Measurements from ENCODE around the gene STK36. TPM values are rescaled to one million over a fixed set of nuclear protein-coding genes. Genes with fewer than 3 reads are reported as not detected.
A peak's percentile ranks its signal among the peaks of the same experiment; 100 is the strongest.

The STK36 gene
- total RNA-seq, 2 experiments from 2014 or later = 14.6 to 17.3 TPM

- POLR2A ChIA-PET = no interaction called here
- Mint-ChIP-seq H3K9me3 (peaks cover 9% of the 10 kb centered on the region), H3K4me3 (no peak overlapping the region), H3K4me1 (peaks cover 14% of the 10 kb centered on the region), H3K36me3 (ENCODE audit: low read depth) (peaks cover 20% of the 10 kb centered on the region), H3K27ac (no peak overlapping the region), H3K27me3 (no peaks in the 10 kb centered on the region)
- DNase-seq = no peak
- CTCF ChIA-PET = interaction anchor here (1.1 to 4.1 kb wide), 7 partner anchors 11 to 175 kb away, joined by 3 to 20 read pairs (median 3); partner anchors contain the start of genes BCS1L and TTLL4
Measured at GRCh38 chr2:218722876-218723785, 51.2 kb downstream of the STK36 start.

- H3K27ac Mint-ChIP-seq = no peak overlapping the region
- POLR2A ChIA-PET = no interaction called here
- no peaks in the 10 kb centered on the region for H3K27me3 Mint-ChIP-seq
- peaks cover 9% of the 10 kb centered on the region for H3K9me3 Mint-ChIP-seq
- H3K36me3 Mint-ChIP-seq (ENCODE audit: low read depth) = peaks cover 14% of the 10 kb centered on the region
- no peak overlapping the region for H3K4me3 Mint-ChIP-seq
- peaks cover 12% of the 10 kb centered on the region for H3K4me1 Mint-ChIP-seq
- CTCF ChIA-PET = interaction anchor here (0.6 to 4.3 kb wide), 3 partner anchors 15 to 122 kb away, joined by 3 to 26 read pairs (median 17); partner anchors contain the start of gene TTLL4
- DNase-seq = no peak
Measured at GRCh38 chr2:218726004-218726574, 54.2 kb downstream of the STK36 start.

- POLR2A ChIA-PET = no interaction called here
- no peaks in the 10 kb centered on the region for H3K27me3 Mint-ChIP-seq
Measured at GRCh38 chr2:218727502-218728165, 55.7 kb downstream of the STK36 start.

GRCh38 chr2:218729640-218730039, 57.8 kb downstream of the STK36 start:
- H3K4me1 Mint-ChIP-seq = peaks cover 22% of the 10 kb centered on the region
- H3K27ac Mint-ChIP-seq = no peak overlapping the region
- no peaks in the 10 kb centered on the region for H3K27me3 Mint-ChIP-seq
- H3K4me3 Mint-ChIP-seq = no peak overlapping the region
- no peak for DNase-seq
- H3K9me3 Mint-ChIP-seq = peaks cover 9% of the 10 kb centered on the region
- H3K36me3 Mint-ChIP-seq (ENCODE audit: low read depth) = peaks cover 18% of the 10 kb centered on the region
- ChIA-PET CTCF (interaction anchor here (3.3 to 4.0 kb wide), 2 partner anchors 19 to 118 kb away, joined by 14 to 15 read pairs; partner anchors contain the start of gene TTLL4), POLR2A (no interaction called here)

More at GRCh38 chr2:218727502-218728165, 55.7 kb downstream of the STK36 start:
- Mint-ChIP-seq H3K4me1 (peaks cover 11% of the 10 kb centered on the region), H3K27ac (no peak overlapping the region), H3K9me3 (peaks cover 9% of the 10 kb centered on the region), H3K4me3 (no peak overlapping the region), H3K36me3 (ENCODE audit: low read depth) (peaks cover 14% of the 10 kb centered on the region)
- DNase-seq = peak; percentile 16
- CTCF ChIA-PET = interaction anchor here (1.0 to 4.3 kb wide), 5 partner anchors 9 to 120 kb away, joined by 3 to 26 read pairs (median 7); partner anchors contain the start of gene TTLL4

- ChIA-PET POLR2A (no interaction called here), CTCF (interaction anchor here (0.7 to 4.0 kb wide), 9 partner anchors 10 to 166 kb away, joined by 3 to 15 read pairs (median 4); partner anchors contain the start of gene TTLL4)
- Mint-ChIP-seq H3K4me3 (no peak overlapping the region), H3K4me1 (peaks cover 22% of the 10 kb centered on the region), H3K9me3 (peaks cover 3% of the 10 kb centered on the region), H3K27me3 (no peaks in the 10 kb centered on the region), H3K27ac (no peak overlapping the region), H3K36me3 (ENCODE audit: low read depth) (peaks cover 11% of the 10 kb centered on the region)
- DNase-seq = no peak
Measured at GRCh38 chr2:218732052-218732760, 60.3 kb downstream of the STK36 start.

- CTCF ChIA-PET = interaction anchor here (0.7 to 4.0 kb wide), 4 partner anchors 10 to 165 kb away, joined by 3 to 15 read pairs (median 6); no protein-coding TSS in a partner anchor
- Mint-ChIP-seq H3K36me3 (ENCODE audit: low read depth) (peaks cover 9% of the 10 kb centered on the region), H3K4me1 (peaks cover 22% of the 10 kb centered on the region), H3K27ac (peak overlapping the region; percentile 28), H3K4me3 (no peak overlapping the region), H3K9me3 (peaks cover 1% of the 10 kb centered on the region), H3K27me3 (no peaks in the 10 kb centered on the region)
- POLR2A ChIA-PET = no interaction called here
- no peak for DNase-seq
Measured at GRCh38 chr2:218732761-218733158, 60.9 kb downstream of the STK36 start.

- peaks cover 15% of the 10 kb centered on the region for H3K36me3 Mint-ChIP-seq (ENCODE audit: low read depth)
- peak overlapping the region; percentile 28 for H3K27ac Mint-ChIP-seq
- DNase-seq = peak; percentile 10
- H3K4me1 Mint-ChIP-seq = peaks cover 22% of the 10 kb centered on the region
- POLR2A ChIA-PET = no interaction called here
- H3K4me3 Mint-ChIP-seq = no peak overlapping the region
- no peaks in the 10 kb centered on the region for H3K27me3 Mint-ChIP-seq
- no peaks in the 10 kb centered on the region for H3K9me3 Mint-ChIP-seq
- CTCF ChIA-PET = interaction anchor here (0.7 to 4.0 kb wide), 5 partner anchors 9 to 165 kb away, joined by 3 to 15 read pairs (median 5); partner anchors contain the start of gene TTLL4
Measured at GRCh38 chr2:218733171-218734021, 61.5 kb downstream of the STK36 start.

- Mint-ChIP-seq H3K4me3 (no peak overlapping the region), H3K4me1 (peaks cover 22% of the 10 kb centered on the region), H3K36me3 (ENCODE audit: low read depth) (peaks cover 18% of the 10 kb centered on the region), H3K9me3 (no peaks in the 10 kb centered on the region), H3K27me3 (no peaks in the 10 kb centered on the region), H3K27ac (no peak overlapping the region)
- ChIA-PET POLR2A (no interaction called here), CTCF (interaction anchor here (0.7 to 1.0 kb wide), 2 partner anchors 12 to 24 kb away, joined by 3 to 5 read pairs; partner anchors contain the start of gene TTLL4)
- no peak for DNase-seq
Measured at GRCh38 chr2:218734190-218734975, 62.5 kb downstream of the STK36 start.

GRCh38 chr2:218736531-218736930, 64.6 kb downstream of the STK36 start:
- no peak for DNase-seq
- no peak overlapping the region for H3K4me3 Mint-ChIP-seq
- no peaks in the 10 kb centered on the region for H3K9me3 Mint-ChIP-seq
- CTCF ChIA-PET = interaction anchor here (0.6 to 2.8 kb wide), 4 partner anchors 9 to 673 kb away, joined by 3 to 12 read pairs (median 5); no protein-coding TSS in a partner anchor
- H3K36me3 Mint-ChIP-seq (ENCODE audit: low read depth) = peaks cover 27% of the 10 kb centered on the region
- H3K27ac Mint-ChIP-seq = no peak overlapping the region
- H3K27me3 Mint-ChIP-seq = no peaks in the 10 kb centered on the region
- POLR2A ChIA-PET = no interaction called here
- peaks cover 22% of the 10 kb centered on the region for H3K4me1 Mint-ChIP-seq

GRCh38 chr2:218743068-218743467, 71.2 kb downstream of the STK36 start:
- no peak for DNase-seq
- H3K9me3 Mint-ChIP-seq = no peaks in the 10 kb centered on the region
- H3K36me3 Mint-ChIP-seq (ENCODE audit: low read depth) = peaks cover 45% of the 10 kb centered on the region
- no peak overlapping the region for H3K4me3 Mint-ChIP-seq
- no peak overlapping the region for H3K27ac Mint-ChIP-seq
- CTCF ChIA-PET = interaction anchor here (0.6 to 1.3 kb wide), 2 partner anchors 10 to 105 kb away, joined by 3 read pairs; no protein-coding TSS in a partner anchor
- POLR2A ChIA-PET = no interaction called here
- H3K4me1 Mint-ChIP-seq = peaks cover 5% of the 10 kb centered on the region
- H3K27me3 Mint-ChIP-seq = no peaks in the 10 kb centered on the region

GRCh38 chr2:218744615-218745014, 72.7 kb downstream of the STK36 start:
- Mint-ChIP-seq H3K4me3 (no peak overlapping the region), H3K36me3 (ENCODE audit: low read depth) (peaks cover 42% of the 10 kb centered on the region), H3K4me1 (peaks cover 5% of the 10 kb centered on the region), H3K27me3 (no peaks in the 10 kb centered on the region), H3K27ac (no peak overlapping the region), H3K9me3 (no peaks in the 10 kb centered on the region)
- DNase-seq = no peak
- CTCF ChIA-PET = no interaction called here
- POLR2A ChIA-PET = no interaction called here
